NCI-H1436 treated with DMSO at 0.1 percent for 48 hours (cell line): ENCODE data around the gene FETUB.
"Not testable (repeated sequence)": the region's sequence is repeated elsewhere in the genome, so short reads cannot be mapped to it uniquely, and the experiment has no call there.

ENCODE experiments used
- DNase-seq: peaks from one replicate; lab custom pipeline; 2025; lab: John Stamatoyannopoulos, UW

FETUB gene

DNA sequence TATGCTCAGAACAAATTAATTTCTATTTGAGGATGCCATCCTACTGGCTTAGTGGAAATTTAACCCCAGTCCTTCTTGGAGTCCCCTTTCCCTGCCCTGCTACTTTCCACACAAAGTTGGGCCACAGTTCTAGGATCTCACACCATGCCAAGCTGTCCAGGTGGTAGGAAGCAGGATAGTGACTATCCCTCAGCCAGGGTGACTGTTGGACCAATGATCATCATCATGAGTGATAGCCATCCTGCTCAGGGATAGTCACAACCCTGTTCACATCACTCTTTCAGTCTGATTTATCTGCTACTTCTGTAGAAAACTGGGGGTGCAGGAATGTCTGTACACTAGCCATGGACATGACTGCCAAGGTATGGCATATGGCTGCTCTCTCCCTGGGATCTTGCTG is 38.4 kb downstream of the FETUB start:
- DNase-seq = no peak

GRCh38 chr3:186679151-186679550 is 39.0 kb downstream of the FETUB start:
- no peak for DNase-seq

- DNase-seq = no peak
These were observed 40.7 kb downstream of the FETUB start for GRCh38 chr3:186680869-186681268.

DNA sequence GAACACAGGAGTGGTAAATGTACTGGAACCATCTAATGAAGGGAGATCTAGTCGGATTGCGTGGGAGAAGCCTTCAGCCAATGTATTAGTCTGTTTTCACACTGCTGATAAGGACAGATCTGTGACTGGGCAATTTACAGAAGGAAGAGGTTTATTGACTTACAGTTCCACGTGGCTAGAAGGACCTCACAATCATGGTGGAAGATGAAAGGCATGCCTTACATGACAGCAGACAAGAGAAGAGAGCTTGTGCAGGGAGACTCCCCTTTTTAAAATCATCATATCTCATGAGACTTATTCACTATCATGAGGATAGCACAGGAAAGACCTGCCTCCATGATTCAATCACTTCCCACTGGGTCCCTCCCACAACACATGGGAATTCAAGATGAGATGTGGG is 42.6 kb downstream of the FETUB start:
- no peak for DNase-seq

- DNase-seq = no peak
These were observed 43.8 kb downstream of the FETUB start for GRCh38 chr3:186683979-186684378.

DNA sequence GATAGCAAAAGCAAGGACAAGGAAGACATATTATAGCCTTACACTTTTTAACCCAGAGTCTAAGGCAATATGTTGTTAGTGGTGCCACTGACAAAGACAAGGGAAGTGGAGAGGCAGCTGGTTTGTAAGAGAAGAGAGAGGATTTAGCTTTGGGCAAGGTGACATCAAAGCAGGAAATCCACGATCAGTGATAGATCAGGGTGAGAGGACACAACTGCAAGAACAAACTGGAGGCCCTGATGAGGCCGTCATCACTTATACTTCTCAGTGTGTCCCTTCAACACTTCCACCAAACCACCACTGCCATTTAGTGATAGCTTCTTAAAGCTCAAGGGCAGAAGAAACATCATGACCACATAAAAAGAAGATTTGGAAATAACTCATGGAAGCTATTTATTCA is 46.3 kb downstream of the FETUB start:
- DNase-seq = not testable (repeated sequence)

DNA sequence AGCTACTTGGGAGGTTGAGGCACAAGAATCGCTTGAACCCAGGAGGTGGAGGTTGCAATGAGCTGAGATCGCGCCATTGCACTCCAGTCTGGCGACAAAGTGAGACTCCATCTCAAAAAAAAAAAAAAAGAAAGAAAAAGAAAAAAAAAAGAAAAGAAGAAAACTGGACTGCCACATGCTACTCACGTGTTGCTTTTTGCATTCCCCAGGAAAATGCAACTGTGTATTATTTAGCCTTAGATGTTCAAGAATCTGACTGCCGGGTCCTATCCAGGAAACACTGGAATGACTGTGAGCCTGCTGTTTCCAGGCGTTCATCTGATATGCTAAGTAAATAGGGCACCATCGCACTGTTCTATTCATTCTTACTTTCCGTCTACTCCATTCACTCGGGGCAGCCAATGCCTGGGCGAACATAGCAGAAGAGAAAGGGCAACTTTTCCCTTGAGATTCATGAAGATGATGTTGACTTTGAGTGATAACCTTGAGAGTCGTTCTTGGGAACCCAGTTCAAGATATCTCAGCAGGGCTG is 47.0 kb downstream of the FETUB start:
- DNase-seq = no peak

DNA sequence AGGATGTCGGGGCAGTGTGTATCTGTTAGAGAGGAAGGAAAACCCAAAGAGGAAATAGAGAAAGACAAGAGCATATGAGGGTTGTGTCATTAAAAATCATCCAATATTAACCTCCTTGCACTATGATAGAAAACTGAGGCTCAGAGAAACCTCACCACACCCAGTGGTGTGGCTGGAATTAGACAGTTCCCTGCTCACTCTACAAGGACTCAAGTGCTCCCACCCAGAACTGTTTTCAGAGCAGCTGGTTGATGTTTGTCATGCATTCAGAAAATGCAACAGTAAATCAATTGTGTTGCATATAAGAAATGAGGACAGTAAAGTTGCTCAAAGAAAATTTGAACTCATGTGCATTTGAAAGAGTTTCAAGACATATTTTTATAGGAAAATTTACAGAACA is 50.1 kb downstream of the FETUB start:
- DNase-seq = not testable (repeated sequence)

GRCh38 chr3:186691676-186692075 is 51.5 kb downstream of the FETUB start:
- DNase-seq = no peak

DNA sequence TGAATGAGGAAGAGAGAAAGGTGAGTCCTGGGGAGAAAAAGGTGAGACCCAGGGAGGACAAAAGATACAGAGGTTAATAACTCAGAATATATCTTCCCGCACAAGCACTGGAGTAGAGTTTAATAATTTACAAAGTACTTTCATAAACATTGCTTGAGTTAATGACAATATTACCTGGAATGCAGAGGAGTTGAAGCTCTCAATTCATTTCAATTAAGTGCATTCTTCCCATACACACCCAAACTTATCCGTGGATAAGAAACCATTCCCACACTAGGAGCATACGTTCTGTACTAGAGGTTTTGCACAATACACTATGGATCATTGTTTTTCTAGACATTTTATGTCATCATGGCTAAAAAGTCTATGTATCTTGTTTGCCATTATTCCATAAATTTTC is 53.6 kb downstream of the FETUB start:
- no peak for DNase-seq

DNA sequence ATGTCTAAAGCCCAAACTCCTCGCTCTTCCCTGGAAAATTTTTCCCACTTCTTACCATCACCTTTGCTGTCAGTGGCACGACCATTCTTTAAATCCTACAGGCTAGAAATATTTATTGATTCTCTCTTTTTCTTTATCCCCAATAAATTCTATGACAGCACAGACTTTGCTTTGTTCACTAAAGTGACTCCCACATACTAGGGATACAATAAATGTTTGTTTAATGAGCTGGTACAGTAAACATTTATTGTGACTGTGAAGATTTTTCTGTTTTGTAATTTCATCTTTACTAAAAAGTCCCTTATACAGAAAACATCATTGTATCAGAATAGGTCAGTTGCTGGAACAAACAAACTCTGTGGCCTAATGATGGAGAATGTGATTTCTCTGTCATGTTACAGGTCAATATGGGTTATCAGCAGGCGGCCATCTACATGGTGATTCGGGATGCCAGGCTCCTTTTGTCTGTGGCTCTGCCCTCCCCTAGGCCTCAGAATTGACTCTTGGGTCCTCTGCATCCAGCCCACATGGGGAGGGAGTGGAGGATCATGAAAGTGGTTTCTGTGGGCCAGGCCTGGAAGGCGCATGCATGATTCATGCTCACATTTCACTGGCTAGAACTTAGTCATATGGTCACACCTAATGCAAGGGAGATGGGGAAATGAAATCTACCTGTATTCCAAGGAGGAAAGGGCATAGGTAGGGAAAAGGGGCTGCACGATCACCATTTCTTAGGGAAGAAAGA is 54.3 kb downstream of the FETUB start:
- no peak for DNase-seq

DNA sequence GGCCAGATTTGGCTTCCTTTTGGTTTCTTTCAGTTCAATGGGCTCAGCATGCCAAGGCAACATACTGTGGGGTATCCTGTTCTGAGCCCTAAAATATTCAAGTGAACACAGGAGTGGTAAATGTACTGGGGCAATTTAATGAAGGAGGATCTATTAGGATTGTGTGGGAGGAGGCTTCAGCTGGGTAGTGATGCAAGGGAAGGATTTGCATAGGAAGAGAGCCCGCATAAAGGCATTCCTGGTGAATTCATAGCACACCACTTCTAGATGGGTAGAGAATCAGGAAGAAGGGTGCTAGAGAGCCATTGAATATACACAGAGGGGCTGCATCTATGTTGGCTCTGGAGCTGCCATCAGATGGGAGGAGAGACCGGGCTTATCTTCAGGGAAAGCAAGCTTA is 56.3 kb downstream of the FETUB start:
- no peak for DNase-seq

GRCh38 chr3:186697510-186697909 is 57.3 kb downstream of the FETUB start:
- DNase-seq = no peak

DNA sequence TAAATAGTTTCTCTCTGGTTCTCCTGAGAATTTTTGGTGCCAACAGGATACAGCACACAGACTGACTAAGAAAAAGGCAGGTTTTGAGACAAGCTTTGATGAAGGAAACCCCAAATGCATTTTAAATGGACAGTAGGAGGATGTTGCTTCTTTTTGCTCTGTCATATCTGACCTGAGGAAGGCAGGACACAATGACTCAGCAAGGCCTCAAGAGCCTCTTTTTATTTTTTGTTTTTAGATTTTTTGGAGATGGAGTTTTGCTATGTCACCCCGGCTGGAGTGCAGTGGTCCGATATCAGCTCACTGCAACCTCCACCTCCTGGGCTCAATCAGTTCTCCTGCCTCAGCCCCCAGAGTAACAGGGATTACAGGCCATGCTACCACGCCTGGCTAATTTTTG is 60.1 kb downstream of the FETUB start:
- DNase-seq = no peak

- DNase-seq = not testable (repeated sequence)
These were observed 62.3 kb downstream of the FETUB start for GRCh38 chr3:186702451-186702850.
